Lower leg skin (tissue), 4 donors: Measurements from ENCODE around the gene CCDC182. TPM values are rescaled to one million over a fixed set of nuclear protein-coding genes. Genes with fewer than 3 reads are reported as not detected.
A peak's percentile ranks its signal among the peaks of the same experiment; 100 is the strongest.

ENCODE experiments used
- DNase-seq, 2 donors: peaks; one replicate each; pipeline ENCODE4 v3.0.0-alpha.2; 2019; ENCODE audit warnings: low spot score in 2 of 2
- H3K4me3 ChIP-seq: fragments of 200-600 bp; sonication (generic); 2 replicates; pipeline ENCODE4 v1.5.1; 2017; ENCODE audit warnings: mild to moderate bottlenecking, low read depth; ENCODE audit not compliant: poor library complexity, severe bottlenecking
- POLR2A ChIP-seq, 2 donors: fragments of 450-650 bp; IDR thresholded peaks; one replicate each; pipeline ENCODE4 v1.6.1; 2016 to 2017; ENCODE audit warnings: antibody characterized with exemption in 2 of 2, mild to moderate bottlenecking in 1 of 2, moderate library complexity in 1 of 2
- WGBS, 2 donors: methylation state at CpG; one replicate each; pipeline ENCODE4 v1.1.5; 2018; 5-methylcytosine and 5-hydroxymethylcytosine counted together
- intact Hi-C: fragments of 100-400 bp; cut with DNase I; formaldehyde crosslinking; loops from one replicate; pipeline ENCODE4 v1.15.0; 2023; ENCODE audit warnings: low total_unique reads
- total RNA-seq, 4 donors: library from RNA; depleted of rRNA; stranded (reverse); fragments of >200 nt; gene quantifications; one replicate each; pipeline ENCODE4 v1.1.0, GENCODE V29; 2016
- TF ChIP-seq, protein P1 (sequence below), 3 donors: fragments of 450-650 bp; IDR thresholded peaks; one replicate each; pipeline ENCODE4 v1.5.1; 2016; ENCODE audit warnings: antibody characterized with exemption in 3 of 3, mild to moderate bottlenecking in 3 of 3, moderate library complexity in 2 of 3

CCDC182 gene
- total RNA-seq, 4 donors from 2014 or later, result not detected

DNA sequence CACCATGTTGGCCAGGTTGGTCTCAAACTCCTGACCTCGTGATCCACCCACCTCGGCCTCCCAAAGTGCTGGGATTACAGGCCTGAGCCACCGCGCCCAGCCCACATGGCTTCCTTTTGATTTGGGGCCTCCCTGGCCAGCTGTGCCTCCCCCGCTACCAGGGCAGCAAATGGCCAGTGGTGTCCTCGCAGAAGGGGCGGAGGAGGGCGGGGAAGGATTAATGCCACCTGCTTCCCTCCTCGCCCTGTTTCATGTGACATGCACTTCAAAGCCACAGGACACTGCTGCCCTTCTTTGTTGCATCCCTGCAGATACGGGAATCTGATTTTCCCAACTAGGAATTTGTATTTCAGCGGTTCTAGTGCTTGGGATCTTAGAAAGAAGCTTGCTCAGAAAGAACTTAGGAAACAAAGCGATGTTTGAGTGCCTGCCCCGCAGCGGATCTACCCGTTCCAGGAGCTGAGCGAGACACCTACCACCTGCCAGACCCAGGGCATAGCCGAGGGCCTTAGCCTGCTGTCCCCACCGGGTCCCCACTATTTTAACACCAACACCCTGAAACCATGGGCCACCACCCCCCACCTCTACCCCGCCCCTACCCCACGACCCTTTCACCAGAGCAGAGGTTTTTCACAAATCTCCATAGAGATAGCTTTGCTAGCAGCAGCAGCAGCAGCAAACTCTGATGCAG, 37.7 kb upstream of the CCDC182 start:
- DNase-seq, result no peak
- no peak overlapping the region for H3K4me3 ChIP-seq
- intact Hi-C loops, result no loop called here
- TF ChIP-seq, protein P1, sequence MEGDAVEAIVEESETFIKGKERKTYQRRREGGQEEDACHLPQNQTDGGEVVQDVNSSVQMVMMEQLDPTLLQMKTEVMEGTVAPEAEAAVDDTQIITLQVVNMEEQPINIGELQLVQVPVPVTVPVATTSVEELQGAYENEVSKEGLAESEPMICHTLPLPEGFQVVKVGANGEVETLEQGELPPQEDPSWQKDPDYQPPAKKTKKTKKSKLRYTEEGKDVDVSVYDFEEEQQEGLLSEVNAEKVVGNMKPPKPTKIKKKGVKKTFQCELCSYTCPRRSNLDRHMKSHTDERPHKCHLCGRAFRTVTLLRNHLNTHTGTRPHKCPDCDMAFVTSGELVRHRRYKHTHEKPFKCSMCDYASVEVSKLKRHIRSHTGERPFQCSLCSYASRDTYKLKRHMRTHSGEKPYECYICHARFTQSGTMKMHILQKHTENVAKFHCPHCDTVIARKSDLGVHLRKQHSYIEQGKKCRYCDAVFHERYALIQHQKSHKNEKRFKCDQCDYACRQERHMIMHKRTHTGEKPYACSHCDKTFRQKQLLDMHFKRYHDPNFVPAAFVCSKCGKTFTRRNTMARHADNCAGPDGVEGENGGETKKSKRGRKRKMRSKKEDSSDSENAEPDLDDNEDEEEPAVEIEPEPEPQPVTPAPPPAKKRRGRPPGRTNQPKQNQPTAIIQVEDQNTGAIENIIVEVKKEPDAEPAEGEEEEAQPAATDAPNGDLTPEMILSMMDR (IDR thresholded peaks at IDR 0.05), result no peak
- no peak for TF ChIP-seq POLR2A (IDR thresholded peaks at IDR 0.05)
- WGBS, 2 donors, result 39 to 53% methylated on average over 20 of the region's 20 CpGs

DNA sequence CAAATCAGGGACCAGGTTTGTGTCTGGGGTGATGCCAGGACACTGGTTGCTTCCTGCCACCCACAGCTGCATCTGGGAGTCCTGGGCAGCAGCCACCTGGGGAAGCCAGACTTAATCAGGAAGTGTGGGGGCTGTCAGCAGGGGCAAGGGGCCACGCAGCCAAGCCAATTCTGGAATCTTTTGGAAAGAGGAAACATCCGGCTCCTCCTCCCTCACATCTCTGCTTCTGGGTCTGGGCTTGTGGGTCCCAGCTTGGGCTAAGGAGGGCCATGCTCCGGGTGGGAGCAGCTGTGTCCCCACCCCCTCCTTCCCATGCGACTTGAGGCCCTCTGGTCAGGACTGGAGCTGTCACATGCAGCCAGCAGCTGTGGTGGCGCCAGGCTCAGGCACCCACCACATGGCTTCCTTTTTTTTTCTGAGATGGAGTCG, 37.0 kb upstream of the CCDC182 start:
- intact Hi-C loops, result no loop called here
- DNase-seq, result no peak
- WGBS, 2 donors, result 33 to 46% methylated on average over 6 of the region's 6 CpGs
- H3K4me3 ChIP-seq, result no peak overlapping the region
- TF ChIP-seq POLR2A (IDR thresholded peaks at IDR 0.05), result no peak
- TF ChIP-seq, protein P1 (IDR thresholded peaks at IDR 0.05), result no peak

DNA sequence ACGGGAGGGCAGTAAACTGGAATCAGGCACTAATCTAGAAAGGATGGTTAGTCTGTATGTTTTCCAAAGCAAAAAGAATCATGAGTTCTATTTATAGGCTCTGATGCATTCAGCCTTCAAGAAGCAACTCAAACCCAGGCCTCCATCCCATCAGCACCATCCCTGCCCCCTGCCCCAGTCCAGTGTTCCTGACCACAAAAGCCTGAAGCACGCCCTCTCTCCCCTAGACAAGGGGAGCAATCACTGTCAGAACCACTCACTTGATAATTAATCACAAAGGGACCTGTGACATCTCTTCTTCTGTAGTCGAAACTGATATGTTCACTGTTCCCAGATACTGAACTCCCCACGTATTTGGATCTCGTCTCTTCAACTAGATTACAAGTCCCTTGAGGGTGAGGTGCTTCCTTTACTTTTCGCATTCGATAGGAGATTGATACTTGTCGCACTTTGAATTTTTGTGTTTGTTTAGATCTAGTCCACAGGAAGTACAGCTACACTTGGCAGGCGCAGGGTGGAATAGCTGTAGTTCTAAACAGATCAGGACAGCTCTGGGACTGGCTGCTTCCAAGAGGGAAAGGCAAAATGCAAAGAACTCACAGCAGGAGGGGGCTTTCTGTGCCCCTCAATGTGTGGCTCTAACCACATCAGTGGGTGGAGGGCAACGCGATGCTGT, 36.4 kb upstream of the CCDC182 start:
- no peak for TF ChIP-seq POLR2A (IDR thresholded peaks at IDR 0.05)
- TF ChIP-seq, protein P1 (IDR thresholded peaks at IDR 0.05), result no peak
- DNase-seq, result no peak
- H3K4me3 ChIP-seq, result no peak overlapping the region
- WGBS, 2 donors, result 65 to 74% methylated on average over 11 of the region's 11 CpGs
- intact Hi-C loops, result no loop called here

DNA sequence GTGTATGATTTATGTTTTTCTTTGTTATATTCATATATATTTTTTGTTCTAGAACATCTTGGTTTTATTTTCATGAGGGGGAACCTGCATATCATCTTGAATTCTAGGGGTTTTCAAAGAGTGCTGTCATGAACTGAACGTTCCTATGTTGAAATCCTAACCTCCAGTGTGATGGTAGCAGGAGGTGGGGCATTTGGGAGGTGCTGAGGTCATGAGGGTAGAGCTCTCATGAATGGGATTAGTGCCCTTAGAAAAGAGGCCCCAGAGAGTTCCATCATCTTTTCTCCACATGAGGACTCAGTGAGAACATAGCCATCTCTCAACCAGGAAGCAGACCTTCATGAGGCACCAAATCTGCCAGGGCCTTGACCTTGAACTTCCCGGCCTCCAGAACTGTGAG, 34.6 kb upstream of the CCDC182 start:
- intact Hi-C loops, result no loop called here
- 71 to 74% methylated on average over 2 of the region's 2 CpGs for whole genome bisulfite sequencing, 2 donors
- TF ChIP-seq POLR2A (IDR thresholded peaks at IDR 0.05), result no peak
- TF ChIP-seq, protein P1 (IDR thresholded peaks at IDR 0.05), result no peak
- no peak overlapping the region for H3K4me3 ChIP-seq
- peak in 1 of 2 donors; percentile 15 for DNase-seq

DNA sequence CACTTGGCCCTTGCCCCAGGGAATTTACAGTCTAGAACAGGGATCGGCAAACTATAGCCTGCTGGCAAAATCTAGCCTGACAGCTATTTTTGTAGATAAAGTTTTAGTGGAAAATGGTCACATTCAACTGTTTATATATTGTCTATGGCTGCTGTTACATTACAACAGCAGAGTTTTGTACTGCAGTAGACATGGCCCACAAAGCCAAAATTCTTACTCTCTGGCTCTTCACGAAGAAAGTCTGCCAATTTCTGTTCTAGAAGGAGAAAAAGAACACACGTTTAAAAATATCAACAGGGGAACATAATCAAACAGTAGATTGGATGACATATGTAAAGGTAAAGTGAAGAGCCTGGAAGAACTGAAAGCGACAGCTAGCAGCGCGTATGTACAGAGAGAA, 33.2 kb upstream of the CCDC182 start:
- intact Hi-C loops, result no loop called here
- TF ChIP-seq, protein P1 (IDR thresholded peaks at IDR 0.05), result no peak
- no peak for TF ChIP-seq POLR2A (IDR thresholded peaks at IDR 0.05)
- no peak for DNase-seq
- 77 to 80% methylated on average over 6 of the region's 6 CpGs for WGBS, 2 donors
- no peak overlapping the region for H3K4me3 ChIP-seq
